GM23338 (cell line): ENCODE data around the gene CCPG1.

ENCODE experiments used
- CTCF ChIP-seq, 2 experiments: fragments of 200-600 bp in 1 of 2; sonication (generic) in 1 of 2; conservative IDR thresholded peaks; 2 replicates each; pipeline versions ENCODE4 v1.5.1 to v1.6.1; 2016 to 2017; ENCODE audit warnings: antibody characterized with exemption in 2 of 2, low read depth in 2 of 2, mild to moderate bottlenecking in 2 of 2, moderate library complexity in 1 of 2
- EZH2 ChIP-seq: fragments of 200-600 bp; sonication (generic); IDR thresholded peaks from one replicate; pipeline ENCODE4 v1.8.0; 2017; ENCODE audit warnings: antibody characterized with exemption, mild to moderate bottlenecking, low read depth; ENCODE audit not compliant: unreplicated experiment
- EZH2phosphoT487 ChIP-seq: fragments of 200-600 bp; sonication (generic); IDR thresholded peaks from one replicate; pipeline ENCODE4 v1.8.1; 2018; ENCODE audit warnings: antibody characterized with exemption; ENCODE audit not compliant: unreplicated experiment
- JUNB ChIP-seq: IDR thresholded peaks from one replicate; pipeline ENCODE4 v1.6.1; 2016; ENCODE audit warnings: antibody characterized with exemption; ENCODE audit not compliant: unreplicated experiment
- NANOG ChIP-seq: IDR thresholded peaks from 2 replicates; pipeline ENCODE4 v1.6.1; 2016; ENCODE audit warnings: antibody characterized with exemption, borderline replicate concordance
- POLR2AphosphoS5 ChIP-seq: IDR thresholded peaks from 2 replicates; pipeline ENCODE4 v1.6.1; 2016; ENCODE audit warnings: antibody characterized with exemption, low read depth
- REST ChIP-seq: IDR thresholded peaks from one replicate; pipeline ENCODE4 v1.6.1; 2018; ENCODE audit warnings: antibody characterized with exemption; ENCODE audit not compliant: unreplicated experiment
- ZNF114 ChIP-seq: fragments of 250-450 bp; sonication (Bioruptor Pico); IDR thresholded peaks from 2 replicates; pipeline ENCODE4 v1.5.0; 2020; ENCODE audit warnings: mild to moderate bottlenecking, moderate library complexity

- TF ChIP-seq CTCF (conservative IDR thresholded peaks at IDR 0.05; ENCODE audit: low read depth in 2 of 2) (no peak), NANOG (no peak), ZNF114 (no peak), EZH2phosphoT487 (no peak), EZH2 (no peak), JUNB (no peak), REST (no peak), POLR2AphosphoS5 (no peak)
Observed at GRCh38 chr15:55319537-55320237, 88.5 kb downstream of the CCPG1 start.
